HG03354 (cell line): ENCODE data around the gene PCYOX1L.

Experiments
- ATAC-seq: cut with Tn5 transposase; IDR thresholded peaks from one replicate; pipeline ENCODE4 v1.9.1; 2021; ENCODE audit warnings: mild to moderate bottlenecking; ENCODE audit not compliant: unreplicated experiment, poor library complexity, severe bottlenecking

PCYOX1L gene

GRCh38 chr5:149333711-149334443 is 24.0 kb upstream of the PCYOX1L start:
- ATAC-seq, result no peak

GRCh38 chr5:149337736-149338135 is 20.1 kb upstream of the PCYOX1L start:
- ATAC-seq, result no peak

GRCh38 chr5:149338364-149338763 is 19.5 kb upstream of the PCYOX1L start:
- ATAC-seq, result no peak

- no peak for ATAC-seq
These were observed 16.9 kb upstream of the PCYOX1L start for GRCh38 chr5:149340920-149341319.

GRCh38 chr5:149341876-149342275 is 16.0 kb upstream of the PCYOX1L start:
- ATAC-seq, result peak; percentile 18

GRCh38 chr5:149344151-149344550 is 13.7 kb upstream of the PCYOX1L start:
- no peak for ATAC-seq

- ATAC-seq, result peak; percentile 98
These were observed 12.5 kb upstream of the PCYOX1L start, which contains the start of gene GRPEL2 for GRCh38 chr5:149345147-149345891. TSS of gene GRPEL2 (plus strand) at chr5:149345499. CDS start at chr5:149345540, 41 bp downstream.

GRCh38 chr5:149345892-149346222 is 12.0 kb upstream of the PCYOX1L start:
- peak; percentile 5 for ATAC-seq

GRCh38 chr5:149348518-149348917 is 9.3 kb upstream of the PCYOX1L start:
- ATAC-seq, result no peak

GRCh38 chr5:149349382-149349781 is 8.5 kb upstream of the PCYOX1L start:
- no peak for ATAC-seq

GRCh38 chr5:149352169-149352568 is 5.7 kb upstream of the PCYOX1L start:
- no peak for ATAC-seq

- no peak for ATAC-seq
These were observed 3.9 kb upstream of the PCYOX1L start for GRCh38 chr5:149353911-149354310.

GRCh38 chr5:149355688-149356087 is 2.2 kb upstream of the PCYOX1L start:
- no peak for ATAC-seq

GRCh38 chr5:149356391-149356790 is 1.5 kb upstream of the PCYOX1L start:
- no peak for ATAC-seq

- peak; percentile 14 for ATAC-seq
These were observed 427 bp downstream of the PCYOX1L start for GRCh38 chr5:149358294-149358651.

GRCh38 chr5:149358868-149359495 is 1.1 kb downstream of the PCYOX1L start:
- no peak for ATAC-seq

- no peak for ATAC-seq
These were observed 2.4 kb downstream of the PCYOX1L start for GRCh38 chr5:149360272-149360671.

- no peak for ATAC-seq
These were observed 4.7 kb downstream of the PCYOX1L start for GRCh38 chr5:149362541-149362940.

- no peak for ATAC-seq
These were observed 5.5 kb downstream of the PCYOX1L start for GRCh38 chr5:149363358-149363757.

- ATAC-seq, result no peak
These were observed 6.1 kb downstream of the PCYOX1L start for GRCh38 chr5:149363936-149364335.

- no peak for ATAC-seq
These were observed 6.9 kb downstream of the PCYOX1L start for GRCh38 chr5:149364719-149365118.
